ENCODE results near the gene ANKRD12. TPM values are rescaled to one million over a fixed set of nuclear protein-coding genes. Genes with fewer than 3 reads are reported as not detected.

ANKRD12 gene
- total RNA-seq, 1 experiment from 2014 or later: 16.8 TPM

- Histone ChIP-seq H3K27ac (ENCODE audit: low read length) (no peak overlapping the region), H3K36me3 (ENCODE audit: insufficient read depth, low read length) (peaks cover 14% of the 10 kb centered on the region)
Measured at GRCh38 chr18:9234528-9234927, 97.9 kb downstream of the ANKRD12 start.

GRCh38 chr18:9237981-9238380, 101.4 kb downstream of the ANKRD12 start:
- no peaks in the 10 kb centered on the region for H3K9me2 ChIP-seq (replicated peaks; ENCODE audit: insufficient read depth, low read length)
- peaks cover 5% of the 10 kb centered on the region; the same call in 1 of the 2 replicates for H3K79me2 ChIP-seq (ENCODE audit: low read length)
- no peak overlapping the region for H3K4me2 ChIP-seq (ENCODE audit: low read depth, low read length, poor library complexity, severe bottlenecking)
- no peak overlapping the region for H2AFZ ChIP-seq (ENCODE audit: low read length)
- no peaks in the 10 kb centered on the region for H4K20me1 ChIP-seq (ENCODE audit: insufficient read depth, low read depth, low read length)
- no peaks in the 10 kb centered on the region for H3K27me3 ChIP-seq (ENCODE audit: low read length)
- H3K9me3 ChIP-seq (ENCODE audit: low read length): peaks cover 4% of the 10 kb centered on the region; the same call in 1 of the 2 replicates
- no peaks in the 10 kb centered on the region for H3K4me1 ChIP-seq (ENCODE audit: low read length)
- no peak overlapping the region for H3K9ac ChIP-seq (ENCODE audit: low read length)
- no peaks in the 10 kb centered on the region for H3K36me3 ChIP-seq (ENCODE audit: insufficient read depth, low read length)
- H3K27ac ChIP-seq (ENCODE audit: low read length): no peak overlapping the region
- no peak overlapping the region for H3K4me3 ChIP-seq (ENCODE audit: low read length)
- no peak for DNase-seq

More at GRCh38 chr18:9234528-9234927, 97.9 kb downstream of the ANKRD12 start:
- DNase-seq: no peak
- H3K4me1 ChIP-seq (ENCODE audit: low read length): no peaks in the 10 kb centered on the region
- H3K79me2 ChIP-seq (ENCODE audit: low read length): peaks cover 28% of the 10 kb centered on the region
- H3K4me3 ChIP-seq (ENCODE audit: low read length): no peak overlapping the region
- H3K9me3 ChIP-seq (ENCODE audit: low read length): peaks cover 13% of the 10 kb centered on the region
- no peak overlapping the region for H3K4me2 ChIP-seq (ENCODE audit: low read depth, low read length, poor library complexity, severe bottlenecking)
- H3K9me2 ChIP-seq (replicated peaks; ENCODE audit: insufficient read depth, low read length): no peaks in the 10 kb centered on the region
- no peaks in the 10 kb centered on the region for H4K20me1 ChIP-seq (ENCODE audit: insufficient read depth, low read depth, low read length)
- H2AFZ ChIP-seq (ENCODE audit: low read length): no peak overlapping the region
- no peaks in the 10 kb centered on the region for H3K27me3 ChIP-seq (ENCODE audit: low read length)
- H3K9ac ChIP-seq (ENCODE audit: low read length): no peak overlapping the region

- no peaks in the 10 kb centered on the region for H4K20me1 ChIP-seq (ENCODE audit: insufficient read depth, low read depth, low read length)
- no peak overlapping the region for H3K9ac ChIP-seq (ENCODE audit: low read length)
- no peak overlapping the region for H2AFZ ChIP-seq (ENCODE audit: low read length)
- no peak for DNase-seq
- no peaks in the 10 kb centered on the region for H3K9me2 ChIP-seq (replicated peaks; ENCODE audit: insufficient read depth, low read length)
- no peak overlapping the region for H3K4me3 ChIP-seq (ENCODE audit: low read length)
- no peaks in the 10 kb centered on the region for H3K27me3 ChIP-seq (ENCODE audit: low read length)
- no peaks in the 10 kb centered on the region for H3K9me3 ChIP-seq (ENCODE audit: low read length)
- H3K36me3 ChIP-seq (ENCODE audit: insufficient read depth, low read length): peaks cover 4% of the 10 kb centered on the region; the same call in 1 of the 2 replicates
- H3K27ac ChIP-seq (ENCODE audit: low read length): no peak overlapping the region
- no peaks in the 10 kb centered on the region for H3K4me1 ChIP-seq (ENCODE audit: low read length)
- no peak overlapping the region for H3K4me2 ChIP-seq (ENCODE audit: low read depth, low read length, poor library complexity, severe bottlenecking)
- no peaks in the 10 kb centered on the region for H3K79me2 ChIP-seq (ENCODE audit: low read length)
Measured at GRCh38 chr18:9239720-9240119, 103.1 kb downstream of the ANKRD12 start.

GRCh38 chr18:9240270-9240669, 103.7 kb downstream of the ANKRD12 start:
- H3K9ac ChIP-seq (ENCODE audit: low read length): no peak overlapping the region
- no peak for DNase-seq
- H3K4me3 ChIP-seq (ENCODE audit: low read length): no peak overlapping the region
- no peaks in the 10 kb centered on the region for H3K27me3 ChIP-seq (ENCODE audit: low read length)
- no peak overlapping the region for H3K27ac ChIP-seq (ENCODE audit: low read length)
- H3K9me2 ChIP-seq (replicated peaks; ENCODE audit: insufficient read depth, low read length): no peaks in the 10 kb centered on the region
- H2AFZ ChIP-seq (ENCODE audit: low read length): no peak overlapping the region
- no peak overlapping the region for H3K4me2 ChIP-seq (ENCODE audit: low read depth, low read length, poor library complexity, severe bottlenecking)
- no peaks in the 10 kb centered on the region for H4K20me1 ChIP-seq (ENCODE audit: insufficient read depth, low read depth, low read length)
- no peaks in the 10 kb centered on the region for H3K4me1 ChIP-seq (ENCODE audit: low read length)
- no peaks in the 10 kb centered on the region for H3K9me3 ChIP-seq (ENCODE audit: low read length)
- H3K36me3 ChIP-seq (ENCODE audit: insufficient read depth, low read length): peaks cover 4% of the 10 kb centered on the region; the same call in 1 of the 2 replicates
- H3K79me2 ChIP-seq (ENCODE audit: low read length): no peaks in the 10 kb centered on the region

GRCh38 chr18:9243029-9243428, 106.4 kb downstream of the ANKRD12 start:
- Histone ChIP-seq H3K27me3 (ENCODE audit: low read length) (no peaks in the 10 kb centered on the region), H3K79me2 (ENCODE audit: low read length) (no peaks in the 10 kb centered on the region), H3K9me2 (replicated peaks; ENCODE audit: insufficient read depth, low read length) (no peaks in the 10 kb centered on the region), H3K36me3 (ENCODE audit: insufficient read depth, low read length) (peaks cover 4% of the 10 kb centered on the region; the same call in 1 of the 2 replicates), H4K20me1 (ENCODE audit: insufficient read depth, low read depth, low read length) (no peaks in the 10 kb centered on the region), H3K27ac (ENCODE audit: low read length) (no peak overlapping the region), H3K9ac (ENCODE audit: low read length) (no peak overlapping the region), H3K4me2 (ENCODE audit: low read depth, low read length, poor library complexity, severe bottlenecking) (no peak overlapping the region), H3K4me1 (ENCODE audit: low read length) (no peaks in the 10 kb centered on the region), H3K9me3 (ENCODE audit: low read length) (no peaks in the 10 kb centered on the region), H3K4me3 (ENCODE audit: low read length) (no peak overlapping the region), H2AFZ (ENCODE audit: low read length) (no peak overlapping the region)
- no peak for DNase-seq

- Histone ChIP-seq H4K20me1 (ENCODE audit: insufficient read depth, low read depth, low read length) (no peaks in the 10 kb centered on the region), H3K36me3 (ENCODE audit: insufficient read depth, low read length) (peaks cover 4% of the 10 kb centered on the region; the same call in 1 of the 2 replicates), H3K9me3 (ENCODE audit: low read length) (no peaks in the 10 kb centered on the region), H3K9ac (ENCODE audit: low read length) (no peak overlapping the region), H3K4me3 (ENCODE audit: low read length) (no peak overlapping the region), H3K27ac (ENCODE audit: low read length) (no peak overlapping the region), H3K9me2 (replicated peaks; ENCODE audit: insufficient read depth, low read length) (no peaks in the 10 kb centered on the region), H3K27me3 (ENCODE audit: low read length) (no peaks in the 10 kb centered on the region), H2AFZ (ENCODE audit: low read length) (no peak overlapping the region), H3K4me1 (ENCODE audit: low read length) (no peaks in the 10 kb centered on the region), H3K4me2 (ENCODE audit: low read depth, low read length, poor library complexity, severe bottlenecking) (no peak overlapping the region), H3K79me2 (ENCODE audit: low read length) (no peaks in the 10 kb centered on the region)
- DNase-seq: no peak
Measured at GRCh38 chr18:9244376-9244775, 107.8 kb downstream of the ANKRD12 start.

GRCh38 chr18:9248661-9249060, 112.1 kb downstream of the ANKRD12 start:
- DNase-seq: no peak
- Histone ChIP-seq H3K36me3 (ENCODE audit: insufficient read depth, low read length) (no peaks in the 10 kb centered on the region), H3K4me2 (ENCODE audit: low read depth, low read length, poor library complexity, severe bottlenecking) (no peak overlapping the region), H3K9ac (ENCODE audit: low read length) (no peak overlapping the region), H3K4me1 (ENCODE audit: low read length) (no peaks in the 10 kb centered on the region), H2AFZ (ENCODE audit: low read length) (no peak overlapping the region), H3K9me3 (ENCODE audit: low read length) (no peaks in the 10 kb centered on the region), H3K79me2 (ENCODE audit: low read length) (no peaks in the 10 kb centered on the region), H3K27ac (ENCODE audit: low read length) (no peak overlapping the region), H3K4me3 (ENCODE audit: low read length) (no peak overlapping the region), H4K20me1 (ENCODE audit: insufficient read depth, low read depth, low read length) (no peaks in the 10 kb centered on the region), H3K9me2 (replicated peaks; ENCODE audit: insufficient read depth, low read length) (no peaks in the 10 kb centered on the region), H3K27me3 (ENCODE audit: low read length) (no peaks in the 10 kb centered on the region)

GRCh38 chr18:9249254-9249653, 112.7 kb downstream of the ANKRD12 start:
- Histone ChIP-seq H3K27ac (ENCODE audit: low read length) (no peak overlapping the region), H4K20me1 (ENCODE audit: insufficient read depth, low read depth, low read length) (no peaks in the 10 kb centered on the region), H3K79me2 (ENCODE audit: low read length) (no peaks in the 10 kb centered on the region), H3K4me1 (ENCODE audit: low read length) (no peaks in the 10 kb centered on the region), H3K27me3 (ENCODE audit: low read length) (no peaks in the 10 kb centered on the region), H3K9ac (ENCODE audit: low read length) (no peak overlapping the region), H3K36me3 (ENCODE audit: insufficient read depth, low read length) (no peaks in the 10 kb centered on the region), H3K9me2 (replicated peaks; ENCODE audit: insufficient read depth, low read length) (no peaks in the 10 kb centered on the region), H2AFZ (ENCODE audit: low read length) (no peak overlapping the region), H3K4me2 (ENCODE audit: low read depth, low read length, poor library complexity, severe bottlenecking) (no peak overlapping the region), H3K4me3 (ENCODE audit: low read length) (no peak overlapping the region), H3K9me3 (ENCODE audit: low read length) (no peaks in the 10 kb centered on the region)
- no peak for DNase-seq

- Histone ChIP-seq H3K9ac (ENCODE audit: low read length) (no peak overlapping the region), H3K79me2 (ENCODE audit: low read length) (no peaks in the 10 kb centered on the region), H3K27me3 (ENCODE audit: low read length) (no peaks in the 10 kb centered on the region), H4K20me1 (ENCODE audit: insufficient read depth, low read depth, low read length) (no peaks in the 10 kb centered on the region), H3K4me1 (ENCODE audit: low read length) (no peaks in the 10 kb centered on the region), H3K36me3 (ENCODE audit: insufficient read depth, low read length) (peaks cover 7% of the 10 kb centered on the region; the same call in 1 of the 2 replicates), H3K4me3 (ENCODE audit: low read length) (no peak overlapping the region), H3K4me2 (ENCODE audit: low read depth, low read length, poor library complexity, severe bottlenecking) (no peak overlapping the region), H3K9me3 (ENCODE audit: low read length) (no peaks in the 10 kb centered on the region), H2AFZ (ENCODE audit: low read length) (no peak overlapping the region), H3K27ac (ENCODE audit: low read length) (no peak overlapping the region), H3K9me2 (replicated peaks; ENCODE audit: insufficient read depth, low read length) (0 out of 2 replicates have a peak, but pooled peaks cover 4% of the 10 kb centered on the region)
- no peak for DNase-seq
Measured at GRCh38 chr18:9259173-9259572, 122.6 kb downstream of the ANKRD12 start.
